Measurements from ENCODE around the gene KRTAP5-1.

DNA sequence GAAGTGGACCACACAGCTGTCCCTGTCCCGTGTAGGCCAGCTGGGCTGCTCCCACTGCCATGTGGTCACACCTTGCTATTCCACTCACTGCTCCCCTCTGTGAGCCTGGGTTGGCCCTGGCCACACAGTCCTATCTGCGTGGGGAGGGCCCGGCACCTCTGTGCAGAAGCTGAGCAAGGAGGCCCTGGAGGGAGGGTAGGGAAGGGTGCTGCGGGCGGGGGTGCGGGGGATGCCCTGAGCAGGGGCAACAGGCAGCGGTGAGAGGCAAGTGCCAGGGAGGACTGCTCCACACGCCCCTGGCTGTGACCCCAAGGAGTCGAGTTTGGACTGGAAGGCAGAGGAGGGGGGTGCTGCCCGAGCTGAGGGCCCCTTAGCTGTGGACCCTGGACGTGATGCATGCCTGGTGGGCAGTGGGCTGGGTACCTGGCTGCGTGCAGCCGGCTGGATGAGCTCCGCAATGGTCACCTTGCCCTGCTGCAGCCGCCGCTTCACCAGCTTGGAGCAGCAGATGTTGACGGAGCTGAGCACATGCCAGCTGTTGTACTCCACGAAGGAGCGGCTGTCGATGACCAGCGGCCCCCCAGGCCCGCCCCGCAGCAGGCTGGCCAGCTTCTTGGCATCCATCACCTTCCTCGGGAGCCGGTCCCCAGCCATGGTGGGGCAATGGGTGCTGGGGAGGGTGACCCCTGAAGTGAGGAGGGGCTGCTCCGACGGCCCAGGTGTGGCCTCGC lies 19.7 kb downstream of the KRTAP5-1 start:
- TF ChIP-seq, protein P1, sequence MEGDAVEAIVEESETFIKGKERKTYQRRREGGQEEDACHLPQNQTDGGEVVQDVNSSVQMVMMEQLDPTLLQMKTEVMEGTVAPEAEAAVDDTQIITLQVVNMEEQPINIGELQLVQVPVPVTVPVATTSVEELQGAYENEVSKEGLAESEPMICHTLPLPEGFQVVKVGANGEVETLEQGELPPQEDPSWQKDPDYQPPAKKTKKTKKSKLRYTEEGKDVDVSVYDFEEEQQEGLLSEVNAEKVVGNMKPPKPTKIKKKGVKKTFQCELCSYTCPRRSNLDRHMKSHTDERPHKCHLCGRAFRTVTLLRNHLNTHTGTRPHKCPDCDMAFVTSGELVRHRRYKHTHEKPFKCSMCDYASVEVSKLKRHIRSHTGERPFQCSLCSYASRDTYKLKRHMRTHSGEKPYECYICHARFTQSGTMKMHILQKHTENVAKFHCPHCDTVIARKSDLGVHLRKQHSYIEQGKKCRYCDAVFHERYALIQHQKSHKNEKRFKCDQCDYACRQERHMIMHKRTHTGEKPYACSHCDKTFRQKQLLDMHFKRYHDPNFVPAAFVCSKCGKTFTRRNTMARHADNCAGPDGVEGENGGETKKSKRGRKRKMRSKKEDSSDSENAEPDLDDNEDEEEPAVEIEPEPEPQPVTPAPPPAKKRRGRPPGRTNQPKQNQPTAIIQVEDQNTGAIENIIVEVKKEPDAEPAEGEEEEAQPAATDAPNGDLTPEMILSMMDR (IDR thresholded peaks at IDR 0.05; ENCODE audit: low read length): no peak
- no peak for TF ChIP-seq EZH2 (optimal IDR thresholded peaks at IDR 0.05; ENCODE audit: low read depth, low read length)

Measured in MM.1S (cell line).